GM06990 (cell line): Measurements from ENCODE around the gene PAMR1.
"Not testable (repeated sequence)": the region's sequence is repeated elsewhere in the genome, so short reads cannot be mapped to it uniquely, and the experiment has no call there.

Experiments
- DNase-seq: peaks from one replicate; pipeline ENCODE4 v3.0.0-alpha.2; 2011; ENCODE audit not compliant: insufficient read length; ENCODE audit errors: extremely low read depth
- H3K27me3 ChIP-seq: replicated peaks from 2 replicates; pipeline ENCODE4 v1.6.0; 2011; ENCODE audit warnings: low read length; ENCODE audit not compliant: control insufficient read depth, insufficient read depth
- H3K36me3 ChIP-seq: 2 replicates; pipeline ENCODE4 v1.5.1; 2011; ENCODE audit warnings: low read length; ENCODE audit not compliant: control insufficient read depth, insufficient read depth
- H3K4me3 ChIP-seq: replicated peaks from 2 replicates; pipeline ENCODE4 v1.5.1; 2011; ENCODE audit warnings: low read depth, mild to moderate bottlenecking, control low read depth, low read length
- CTCF ChIP-seq: IDR thresholded peaks from 2 replicates; pipeline ENCODE4 v1.5.1; 2011; ENCODE audit warnings: low read length, control low read depth, mild to moderate bottlenecking, inconsistent platforms; ENCODE audit not compliant: insufficient read depth, poor library complexity, severe bottlenecking

The PAMR1 gene

DNA sequence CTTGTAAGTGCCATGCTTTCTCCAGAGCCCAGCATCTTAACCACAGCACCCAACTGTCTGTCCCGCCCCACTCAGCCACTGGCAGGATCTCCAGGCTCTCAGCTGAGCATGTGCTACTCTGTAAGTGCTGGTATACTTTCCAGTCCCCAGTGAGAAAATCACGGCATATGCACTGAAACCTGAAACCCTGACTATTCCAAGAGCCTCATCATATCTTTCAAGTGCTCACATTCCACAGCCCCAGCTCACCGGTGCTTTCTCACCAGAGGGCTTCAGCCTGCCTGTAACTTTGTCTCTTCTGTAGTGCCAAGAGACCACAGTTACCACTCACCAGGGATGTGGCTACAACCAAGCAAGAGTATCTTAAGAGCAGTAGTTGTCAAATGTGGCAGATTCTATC lies 24.4 kb upstream of the PAMR1 start:
- H3K4me3 ChIP-seq, result no peak overlapping the region
- DNase-seq, result no peak
- H3K27me3 ChIP-seq, result no peaks in the 10 kb centered on the region; the same call in none of the 2 replicates
- TF ChIP-seq CTCF, result no peak
- H3K36me3 ChIP-seq, result no peaks in the 10 kb centered on the region

GRCh38 chr11:35548925-35549561 lies 23.6 kb upstream of the PAMR1 start:
- no peak for TF ChIP-seq CTCF
- H3K4me3 ChIP-seq, result no peak overlapping the region
- no peaks in the 10 kb centered on the region; the same call in none of the 2 replicates for H3K27me3 ChIP-seq
- H3K36me3 ChIP-seq, result no peaks in the 10 kb centered on the region
- DNase-seq, result no peak

DNA sequence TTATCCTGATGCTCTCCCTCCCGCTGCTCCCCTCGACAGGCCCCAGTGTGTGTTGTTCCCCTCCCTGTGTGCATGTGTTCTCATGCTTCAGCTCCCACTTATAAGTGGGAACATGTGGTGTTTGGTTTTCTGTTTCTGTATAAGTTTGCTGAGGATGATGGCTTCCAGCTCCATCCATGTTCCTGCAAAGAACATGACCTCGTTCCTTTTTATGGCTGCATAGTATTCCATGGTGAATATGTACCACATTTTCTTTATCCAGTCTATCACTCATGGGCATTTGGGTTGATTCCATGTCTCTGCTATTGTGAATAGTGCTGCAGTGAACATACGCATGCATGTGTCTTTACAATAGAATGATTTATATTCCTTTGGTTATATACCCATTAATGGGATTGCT lies 22.6 kb upstream of the PAMR1 start:
- H3K36me3 ChIP-seq, DNase-seq, H3K27me3 ChIP-seq, H3K4me3 ChIP-seq: not testable (repeated sequence)

DNA sequence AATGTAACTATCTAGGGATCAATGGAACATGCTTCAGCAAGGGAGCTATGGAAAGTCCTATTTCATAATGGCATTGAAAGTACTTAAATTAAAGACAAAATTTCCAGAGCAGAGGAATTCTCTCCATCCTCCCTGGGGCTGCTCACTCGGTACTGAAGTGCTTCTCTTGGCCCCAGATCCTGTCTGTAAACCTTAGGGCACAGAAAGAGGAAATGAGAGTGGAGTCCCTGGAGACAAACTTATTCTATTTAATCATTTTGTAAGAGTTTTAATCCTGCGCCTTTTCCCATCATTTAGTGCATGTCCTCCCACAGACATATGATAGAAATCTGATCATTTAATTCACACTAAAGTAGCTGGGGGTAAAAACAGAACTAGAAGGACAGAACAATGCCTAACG lies 20.9 kb upstream of the PAMR1 start:
- Histone ChIP-seq H3K27me3 (no peaks in the 10 kb centered on the region; the same call in 1 of the 2 replicates), H3K36me3 (no peaks in the 10 kb centered on the region), H3K4me3 (no peak overlapping the region)
- DNase-seq, result no peak
- TF ChIP-seq CTCF, result no peak

GRCh38 chr11:35545391-35546003 lies 20.1 kb upstream of the PAMR1 start:
- TF ChIP-seq CTCF, result no peak
- Histone ChIP-seq H3K36me3 (no peaks in the 10 kb centered on the region), H3K4me3 (no peak overlapping the region), H3K27me3 (no peaks in the 10 kb centered on the region; the same call in 1 of the 2 replicates)
- DNase-seq, result no peak

DNA sequence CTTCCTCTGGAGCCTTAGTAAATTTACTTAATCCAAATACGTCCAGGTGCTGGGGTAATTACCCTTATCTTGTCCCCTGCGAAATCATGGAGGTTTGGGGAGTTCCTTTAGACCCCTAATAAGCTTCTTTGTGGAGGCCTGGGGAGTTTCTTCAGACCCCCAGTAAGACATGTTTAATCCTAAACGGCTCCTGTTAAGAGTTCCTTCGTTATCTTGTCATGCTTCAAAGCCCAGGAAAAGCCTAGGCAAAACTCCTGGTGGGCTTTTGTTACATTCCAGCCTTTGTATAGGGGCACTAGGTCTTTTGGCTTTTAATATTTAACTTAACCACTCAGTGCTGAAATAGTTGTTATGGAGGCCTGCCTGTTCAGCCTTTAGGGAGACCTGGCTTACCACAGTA lies 18.1 kb upstream of the PAMR1 start:
- H3K4me3 ChIP-seq, result no peak overlapping the region
- H3K36me3 ChIP-seq, result no peaks in the 10 kb centered on the region
- no peak for DNase-seq
- no peak for TF ChIP-seq CTCF
- no peaks in the 10 kb centered on the region; the same call in 1 of the 2 replicates for H3K27me3 ChIP-seq
